OCI-LY3 (cell line): ENCODE data around the gene KRTAP19-3.

Source experiments
- H2AFZ ChIP-seq: fragments of 200-600, 300-600 bp; shearing (Covaris generic); 2 replicates; pipeline ENCODE4 v1.6.0; 2014; ENCODE audit warnings: antibody characterized with exemption, low read depth, low read length
- H3K27ac ChIP-seq: fragments of 200-600, 300-600 bp; sonication (generic); 2 replicates; pipeline ENCODE4 v1.5.1; 2014; ENCODE audit warnings: mild to moderate bottlenecking, low read length, moderate library complexity, mixed read lengths
- H3K27me3 ChIP-seq: fragments of 200-600, 300-600 bp; sonication (generic); 2 replicates; pipeline ENCODE4 v1.6.1; 2014; ENCODE audit warnings: low read depth, low read length, mixed read lengths
- H3K36me3 ChIP-seq: fragments of 200-600, 300-600 bp; sonication (generic); replicated peaks from 2 replicates; pipeline ENCODE3; 2014; ENCODE audit warnings: low read depth, low read length, mixed read lengths
- H3K4me1 ChIP-seq: fragments of 300-600, 200-600 bp; sonication (generic); 2 replicates; pipeline ENCODE4 v1.6.1; 2014; ENCODE audit warnings: low read length, mixed read lengths
- H3K4me2 ChIP-seq: fragments of 200-600, 300-600 bp; sonication (generic); 2 replicates; pipeline ENCODE4 v1.6.1; 2014; ENCODE audit warnings: low read length, mixed read lengths
- H3K4me3 ChIP-seq: fragments of 300-600, 200-600 bp; sonication (generic); 2 replicates; pipeline ENCODE4 v1.5.1; 2014; ENCODE audit warnings: antibody characterized with exemption, mild to moderate bottlenecking, low read length, moderate library complexity
- H3K79me2 ChIP-seq: fragments of 300-600, 200-600 bp; shearing (Covaris generic); 2 replicates; pipeline ENCODE4 v1.6.1; 2014; ENCODE audit warnings: mild to moderate bottlenecking, low read length, mixed read lengths
- H3K9ac ChIP-seq: fragments of 300-600, 200-600 bp; shearing (Covaris generic); 2 replicates; pipeline ENCODE4 v1.6.0; 2014; ENCODE audit warnings: mild to moderate bottlenecking, low read length, moderate library complexity
- H3K9me3 ChIP-seq: fragments of 200-600, 300-600 bp; shearing (Covaris generic); 2 replicates; pipeline ENCODE4 v1.6.1; 2014; ENCODE audit warnings: low read length, mixed read lengths; ENCODE audit not compliant: insufficient read depth
- H4K20me1 ChIP-seq: fragments of 200-600, 300-600 bp; sonication (generic); 2 replicates; pipeline ENCODE4 v1.6.1; 2016; ENCODE audit warnings: low read length, mixed read lengths; ENCODE audit not compliant: insufficient read depth
- EZH2phosphoT487 ChIP-seq: fragments of 200-600 bp; shearing (Covaris generic); IDR thresholded peaks from 2 replicates; pipeline ENCODE4 v1.6.1; 2018; ENCODE audit warnings: antibody characterized with exemption, mixed run types, low read depth
- TF ChIP-seq, protein P1 (sequence below): fragments of 200-600, 300-600 bp; sonication (generic); IDR thresholded peaks from 2 replicates; pipeline ENCODE4 v1.5.1; 2014; ENCODE audit warnings: antibody characterized with exemption, low read length, low read depth

Gene KRTAP19-3

DNA sequence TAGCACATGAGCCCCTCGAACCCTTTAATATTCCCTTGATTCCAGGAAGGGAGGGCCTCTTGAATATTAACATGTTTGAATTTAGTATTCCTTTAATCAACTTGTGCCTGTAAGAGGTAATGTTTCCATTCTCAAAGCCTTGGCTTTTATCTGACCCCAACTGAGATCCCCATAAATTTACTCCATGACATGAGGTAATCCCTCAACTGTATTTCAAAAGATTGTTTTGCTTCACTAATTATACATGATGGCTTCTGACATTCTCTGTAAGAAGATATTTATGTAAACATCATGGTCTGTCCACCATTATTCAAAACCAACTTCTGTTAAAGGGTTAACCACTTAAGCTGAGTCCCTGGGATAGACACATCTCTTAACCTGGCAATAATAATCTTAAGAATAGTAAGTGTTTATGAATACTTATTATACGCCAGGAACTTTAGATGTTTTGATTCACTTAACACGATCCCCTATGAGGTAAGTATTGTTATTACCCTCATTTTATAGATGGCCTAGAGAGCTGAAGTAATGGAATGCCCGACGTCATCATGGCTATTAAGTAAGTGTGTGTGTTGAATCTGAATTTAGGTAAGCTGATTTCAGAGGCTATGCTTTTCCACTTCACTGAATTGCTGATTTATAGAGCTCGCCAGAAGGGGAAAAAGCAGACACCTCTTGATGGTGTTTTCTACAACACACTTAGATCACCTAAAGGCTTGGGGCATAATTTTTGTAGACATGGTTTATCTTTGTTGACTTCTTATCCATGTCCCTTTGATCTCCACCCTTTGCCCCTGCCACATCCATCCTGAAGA, 22.7 kb downstream of the KRTAP19-3 start:
- TF ChIP-seq, protein P1, sequence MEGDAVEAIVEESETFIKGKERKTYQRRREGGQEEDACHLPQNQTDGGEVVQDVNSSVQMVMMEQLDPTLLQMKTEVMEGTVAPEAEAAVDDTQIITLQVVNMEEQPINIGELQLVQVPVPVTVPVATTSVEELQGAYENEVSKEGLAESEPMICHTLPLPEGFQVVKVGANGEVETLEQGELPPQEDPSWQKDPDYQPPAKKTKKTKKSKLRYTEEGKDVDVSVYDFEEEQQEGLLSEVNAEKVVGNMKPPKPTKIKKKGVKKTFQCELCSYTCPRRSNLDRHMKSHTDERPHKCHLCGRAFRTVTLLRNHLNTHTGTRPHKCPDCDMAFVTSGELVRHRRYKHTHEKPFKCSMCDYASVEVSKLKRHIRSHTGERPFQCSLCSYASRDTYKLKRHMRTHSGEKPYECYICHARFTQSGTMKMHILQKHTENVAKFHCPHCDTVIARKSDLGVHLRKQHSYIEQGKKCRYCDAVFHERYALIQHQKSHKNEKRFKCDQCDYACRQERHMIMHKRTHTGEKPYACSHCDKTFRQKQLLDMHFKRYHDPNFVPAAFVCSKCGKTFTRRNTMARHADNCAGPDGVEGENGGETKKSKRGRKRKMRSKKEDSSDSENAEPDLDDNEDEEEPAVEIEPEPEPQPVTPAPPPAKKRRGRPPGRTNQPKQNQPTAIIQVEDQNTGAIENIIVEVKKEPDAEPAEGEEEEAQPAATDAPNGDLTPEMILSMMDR, result no peak
- TF ChIP-seq EZH2phosphoT487, result no peak
- Histone ChIP-seq H4K20me1 (no peaks in the 10 kb centered on the region), H3K79me2 (no peaks in the 10 kb centered on the region), H2AFZ (no peak overlapping the region), H3K27me3 (no peaks in the 10 kb centered on the region), H3K36me3 (no peaks in the 10 kb centered on the region), H3K4me3 (no peak overlapping the region), H3K9me3 (no peaks in the 10 kb centered on the region), H3K27ac (no peak overlapping the region), H3K4me2 (no peak overlapping the region), H3K4me1 (no peaks in the 10 kb centered on the region), H3K9ac (no peak overlapping the region)

DNA sequence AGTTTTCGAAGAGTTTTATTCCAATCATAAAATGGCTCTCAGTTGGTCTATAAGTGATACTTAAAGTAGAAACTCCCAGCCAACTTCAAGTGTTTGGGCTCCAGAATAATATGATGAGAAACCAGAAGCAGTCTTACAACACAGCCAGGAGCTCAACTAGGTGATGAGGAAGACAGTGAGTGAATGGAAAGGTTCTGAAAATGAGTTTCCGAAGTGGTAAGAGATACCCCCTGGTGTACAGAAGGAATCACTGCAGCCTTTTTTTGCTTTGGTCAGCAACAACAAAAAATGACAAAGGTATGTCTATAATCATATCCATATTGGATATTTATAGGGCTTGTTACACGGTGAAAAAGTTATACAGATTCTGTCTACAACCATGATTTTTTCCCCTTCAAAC, 28.1 kb downstream of the KRTAP19-3 start:
- no peak overlapping the region for H3K4me3 ChIP-seq

DNA sequence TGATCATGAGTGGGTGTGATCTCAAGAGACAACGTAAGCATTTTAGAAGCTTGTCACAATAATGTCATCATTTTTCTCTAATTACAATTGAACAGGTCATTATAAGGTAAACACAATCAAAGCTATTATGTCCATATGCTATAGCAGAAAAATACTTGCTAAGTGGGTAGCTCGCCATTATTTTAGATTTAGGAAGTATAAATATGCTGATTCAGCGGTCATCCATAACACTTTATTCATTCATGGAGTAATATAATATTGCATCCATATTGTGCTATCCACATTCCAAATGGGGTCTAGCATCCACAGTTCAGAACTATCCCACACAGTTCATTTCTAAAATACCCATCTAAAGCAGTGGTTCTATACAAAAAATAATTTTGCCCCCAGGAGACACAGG, 43.3 kb downstream of the KRTAP19-3 start:
- H3K9ac ChIP-seq, result no peak overlapping the region
- H3K4me1 ChIP-seq, result no peaks in the 10 kb centered on the region; the same call in 1 of the 2 replicates
- no peak overlapping the region for H3K27ac ChIP-seq
- no peaks in the 10 kb centered on the region for H3K79me2 ChIP-seq
- H2AFZ ChIP-seq, result no peak overlapping the region
- H3K4me2 ChIP-seq, result no peak overlapping the region
- TF ChIP-seq EZH2phosphoT487, result no peak
- TF ChIP-seq, protein P1, result no peak
- no peaks in the 10 kb centered on the region for H3K36me3 ChIP-seq
- no peaks in the 10 kb centered on the region for H4K20me1 ChIP-seq
- no peaks in the 10 kb centered on the region for H3K9me3 ChIP-seq
- H3K27me3 ChIP-seq, result no peaks in the 10 kb centered on the region
- H3K4me3 ChIP-seq, result no peak overlapping the region

More for the DNA sequence above, 28.1 kb downstream of the KRTAP19-3 start:
- Histone ChIP-seq H4K20me1 (no peaks in the 10 kb centered on the region), H3K4me2 (peak overlapping the region; percentile 43; the same call in 1 of the 2 replicates), H3K4me1 (0 out of 2 replicates have a peak, but pooled peaks cover 3% of the 10 kb centered on the region), H3K9ac (no peak overlapping the region), H3K27ac (no peak overlapping the region), H3K9me3 (no peaks in the 10 kb centered on the region), H3K27me3 (no peaks in the 10 kb centered on the region), H3K36me3 (no peaks in the 10 kb centered on the region), H2AFZ (0 out of 2 replicates have a peak overlapping the region, but pooled peaks have one; percentile 69), H3K79me2 (no peaks in the 10 kb centered on the region)
- TF ChIP-seq, protein P1, result peak; percentile 52
- TF ChIP-seq EZH2phosphoT487, result no peak

DNA sequence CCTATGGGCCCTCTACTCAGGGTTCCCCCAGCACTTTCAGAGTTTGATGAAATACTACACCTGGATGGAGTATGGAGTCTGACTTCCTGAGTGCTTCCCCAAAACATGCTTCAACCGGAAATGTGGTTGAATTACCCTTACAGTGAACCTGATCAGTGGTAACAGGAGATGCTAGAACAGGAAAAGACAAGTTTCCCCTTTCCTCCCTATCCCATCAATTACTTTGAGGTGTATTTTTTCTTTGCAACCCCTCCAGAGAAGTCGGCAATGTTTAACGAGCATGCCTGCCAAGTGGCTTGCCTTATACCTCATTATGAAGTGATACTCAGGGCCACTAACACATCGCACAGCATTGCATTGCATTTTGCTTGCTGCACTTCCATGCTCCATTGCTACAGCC, 44.8 kb downstream of the KRTAP19-3 start:
- TF ChIP-seq, protein P1, result no peak
- no peak for TF ChIP-seq EZH2phosphoT487
- H3K27me3 ChIP-seq, result no peaks in the 10 kb centered on the region
- no peaks in the 10 kb centered on the region for H3K9me3 ChIP-seq
- H3K36me3 ChIP-seq, result no peaks in the 10 kb centered on the region
- H2AFZ ChIP-seq, result no peak overlapping the region
- no peak overlapping the region for H3K4me3 ChIP-seq
- H3K9ac ChIP-seq, result no peak overlapping the region
- no peaks in the 10 kb centered on the region; the same call in 1 of the 2 replicates for H3K4me1 ChIP-seq
- H4K20me1 ChIP-seq, result no peaks in the 10 kb centered on the region
- H3K4me2 ChIP-seq, result no peak overlapping the region
- H3K27ac ChIP-seq, result no peak overlapping the region
- no peaks in the 10 kb centered on the region for H3K79me2 ChIP-seq
